GF-D8 (cell line): ENCODE data around the gene SYNGAP1.
A peak's percentile ranks its signal among the peaks of the same experiment; 100 is the strongest.

Experiments used
- DNase-seq: peaks from one replicate; lab custom pipeline; 2025; lab: John Stamatoyannopoulos, UW

The SYNGAP1 gene

GRCh38 chr6:33439956-33440648 is 20.2 kb downstream of the SYNGAP1 start:
- DNase-seq = no peak

GRCh38 chr6:33440649-33441309 is 20.9 kb downstream of the SYNGAP1 start:
- DNase-seq = no peak

GRCh38 chr6:33441457-33441856 is 21.6 kb downstream of the SYNGAP1 start:
- no peak for DNase-seq

GRCh38 chr6:33442283-33442682 is 22.4 kb downstream of the SYNGAP1 start:
- no peak for DNase-seq

- DNase-seq = no peak
Measured at GRCh38 chr6:33443025-33443424, 23.2 kb downstream of the SYNGAP1 start.

- DNase-seq = no peak
Measured at GRCh38 chr6:33443619-33444504, 24.0 kb downstream of the SYNGAP1 start.

- peak; percentile 46 for DNase-seq
Measured at GRCh38 chr6:33445119-33445603, 25.3 kb downstream of the SYNGAP1 start.

GRCh38 chr6:33446356-33446755 is 26.5 kb downstream of the SYNGAP1 start:
- DNase-seq = no peak

- DNase-seq = peak; percentile 45
Measured at GRCh38 chr6:33450434-33450833, 30.6 kb downstream of the SYNGAP1 start.

- DNase-seq = no peak
Measured at GRCh38 chr6:33451606-33452005, 31.7 kb downstream of the SYNGAP1 start.

- DNase-seq = no peak
Measured at GRCh38 chr6:33452496-33452895, 32.6 kb downstream of the SYNGAP1 start.

GRCh38 chr6:33453393-33454008 is 33.6 kb downstream of the SYNGAP1 start:
- no peak for DNase-seq

GRCh38 chr6:33454009-33454946 is 34.4 kb downstream of the SYNGAP1 start, which contains the start of gene ZBTB9:
TSS of gene ZBTB9 (plus strand) at chr6:33454576. CDS start at chr6:33455101, 525 bp downstream.
- DNase-seq = peak; percentile 89

- no peak for DNase-seq
Measured at GRCh38 chr6:33455051-33455450, 35.2 kb downstream of the SYNGAP1 start.

- no peak for DNase-seq
Measured at GRCh38 chr6:33456156-33456555, 36.3 kb downstream of the SYNGAP1 start.

- no peak for DNase-seq
Measured at GRCh38 chr6:33458676-33459075, 38.8 kb downstream of the SYNGAP1 start.

- no peak for DNase-seq
Measured at GRCh38 chr6:33459226-33459625, 39.4 kb downstream of the SYNGAP1 start.

GRCh38 chr6:33466075-33466735 is 46.3 kb downstream of the SYNGAP1 start:
- DNase-seq = no peak

- no peak for DNase-seq
Measured at GRCh38 chr6:33467091-33467490, 47.2 kb downstream of the SYNGAP1 start.

- no peak for DNase-seq
Measured at GRCh38 chr6:33469661-33470060, 49.8 kb downstream of the SYNGAP1 start.
